DND-41 (cell line): Measurements from ENCODE around the gene SERINC4.

Source experiments
- ATAC-seq: fragments of 200-7000 bp; cut with Tn5 transposase; 3 replicates; pipeline ENCODE4 v1.9.1; 2021; ENCODE audit warnings: low read depth; ENCODE audit not compliant: insufficient read depth
- DNase-seq: peaks from one replicate; pipeline ENCODE4 v3.0.0-alpha.2; 2020
- H2AFZ ChIP-seq: 2 replicates; pipeline ENCODE4 v1.6.0; 2012; ENCODE audit warnings: low read depth, low read length
- H3K27ac ChIP-seq: 2 replicates; pipeline ENCODE4 v1.5.1; 2012; ENCODE audit warnings: low read length, inconsistent platforms
- H3K27me3 ChIP-seq: fragments of 200-600 bp; sonication (generic); 2 replicates; pipeline ENCODE4 v1.6.0; 2012; ENCODE audit warnings: low read length, mild to moderate bottlenecking, inconsistent platforms; ENCODE audit not compliant: insufficient read depth, poor library complexity
- H3K36me3 ChIP-seq: 2 replicates; pipeline ENCODE4 v1.5.1; 2012; ENCODE audit warnings: low read length, inconsistent platforms; ENCODE audit not compliant: insufficient read depth
- H3K4me1 ChIP-seq: 2 replicates; pipeline ENCODE4 v1.5.1; 2012; ENCODE audit warnings: mild to moderate bottlenecking, low read length; ENCODE audit not compliant: insufficient read depth
- H3K4me2 ChIP-seq: 2 replicates; pipeline ENCODE4 v1.6.0; 2012; ENCODE audit warnings: mild to moderate bottlenecking, moderate library complexity, low read length, inconsistent platforms; ENCODE audit not compliant: insufficient read depth
- H3K4me3 ChIP-seq, 2 experiments: fragments of 200-600 bp in 1 of 2; shearing (Covaris generic) in 1 of 2; 2 replicates each; pipeline ENCODE4 v1.5.1; 2012 to 2016; ENCODE audit warnings: inconsistent platforms in 2 of 2, low read length in 2 of 2, mild to moderate bottlenecking in 2 of 2, low read depth in 1 of 2, moderate library complexity in 1 of 2
- H3K79me2 ChIP-seq: 2 replicates; pipeline ENCODE4 v1.6.0; 2012; ENCODE audit warnings: low read length, inconsistent platforms; ENCODE audit not compliant: insufficient read depth
- H3K9ac ChIP-seq: 2 replicates; pipeline ENCODE4 v1.6.0; 2012; ENCODE audit warnings: low read depth, mild to moderate bottlenecking, inconsistent platforms, low read length, moderate library complexity
- H3K9me3 ChIP-seq: 2 replicates; pipeline ENCODE4 v1.5.1; 2012; ENCODE audit warnings: low read length, moderate library complexity, mild to moderate bottlenecking, inconsistent platforms; ENCODE audit not compliant: insufficient read depth, severe bottlenecking
- H4K20me1 ChIP-seq: 2 replicates; pipeline ENCODE4 v1.6.0; 2012; ENCODE audit warnings: low read length; ENCODE audit not compliant: insufficient read depth
- EZH2 ChIP-seq: IDR thresholded peaks from 3 replicates; pipeline ENCODE4 v1.6.1; 2012; ENCODE audit warnings: borderline replicate concordance, low read depth, mild to moderate bottlenecking, moderate library complexity, low read length, inconsistent platforms; ENCODE audit not compliant: severe bottlenecking
- TF ChIP-seq, protein P1 (sequence below): IDR thresholded peaks from 2 replicates; pipeline ENCODE4 v1.5.1; 2012; ENCODE audit warnings: borderline replicate concordance, low read length, moderate library complexity, mild to moderate bottlenecking; ENCODE audit not compliant: poor library complexity, severe bottlenecking; ENCODE audit errors: extremely low read depth

Gene SERINC4

DNA sequence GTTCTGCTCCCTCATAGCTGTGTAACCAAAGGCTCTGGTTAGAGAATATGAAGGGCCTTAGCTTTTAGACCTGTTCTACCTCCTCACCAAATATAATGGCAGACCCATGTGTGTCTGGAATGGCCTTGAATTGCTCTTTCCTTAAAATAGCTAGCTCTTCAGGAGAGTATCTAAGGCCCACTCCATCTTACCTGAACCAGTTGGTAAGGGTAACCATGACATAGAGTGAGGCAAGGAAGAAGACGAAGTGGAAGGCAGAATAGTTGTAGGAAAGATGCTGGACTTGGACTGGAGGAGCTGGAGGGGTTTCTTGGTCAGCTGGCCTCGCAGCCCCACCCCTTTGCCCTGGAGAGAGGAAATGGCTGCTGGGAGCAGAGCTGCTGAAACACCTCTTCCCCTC is 4.8 kb downstream of the SERINC4 start:
- peaks cover 37% of the 10 kb centered on the region for H4K20me1 ChIP-seq
- DNase-seq (no peak), ATAC-seq (no peak)
- no peaks in the 10 kb centered on the region for H3K9me3 ChIP-seq
- no peak for TF ChIP-seq EZH2
- no peak overlapping the region for H2AFZ ChIP-seq
- H3K79me2 ChIP-seq, result peaks cover 36% of the 10 kb centered on the region
- peaks cover 69% of the 10 kb centered on the region for H3K36me3 ChIP-seq
- H3K4me2 ChIP-seq, result no peak overlapping the region
- no peak overlapping the region for H3K9ac ChIP-seq
- no peak overlapping the region for H3K4me3 ChIP-seq
- peaks cover 41% of the 10 kb centered on the region for H3K4me1 ChIP-seq
- H3K27ac ChIP-seq, result no peak overlapping the region
- no peaks in the 10 kb centered on the region for H3K27me3 ChIP-seq

DNA sequence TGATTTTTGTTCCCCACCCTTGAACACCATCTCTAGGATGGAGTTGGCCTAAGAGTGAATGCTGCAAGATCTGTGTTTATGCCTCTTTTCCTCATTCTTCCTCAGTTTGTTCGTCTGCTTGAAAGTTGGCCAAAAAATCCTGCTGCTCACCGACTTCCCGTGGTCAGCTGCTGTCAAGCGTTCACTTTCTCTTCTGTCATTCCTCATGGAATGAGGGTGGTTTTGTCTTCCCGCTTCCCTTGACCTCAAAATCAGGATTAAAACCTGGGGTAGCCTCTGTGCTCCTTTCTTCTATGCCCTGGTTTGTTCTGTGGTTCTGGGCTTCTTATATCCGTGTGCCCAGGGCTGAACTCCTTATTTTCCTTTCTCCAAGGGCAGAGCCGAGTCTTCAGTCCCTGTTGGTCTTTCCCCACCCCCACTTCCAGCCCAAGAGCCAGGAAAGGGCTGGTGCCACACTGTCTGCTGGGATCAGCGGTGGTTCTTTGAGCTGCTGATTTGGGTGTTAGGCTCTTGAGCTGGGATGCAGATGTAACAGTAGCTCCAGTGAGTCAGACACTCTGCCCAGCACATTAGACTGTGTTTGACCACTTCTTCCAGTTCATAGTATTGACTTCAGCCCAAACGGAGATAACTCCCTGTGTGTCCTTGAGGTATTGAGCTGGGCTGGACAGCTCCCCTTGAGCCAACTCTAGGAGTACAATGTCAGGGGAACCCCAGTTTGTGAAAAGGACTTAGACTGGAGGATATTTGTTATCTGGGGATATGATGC is 5.6 kb downstream of the SERINC4 start:
- peaks cover 36% of the 10 kb centered on the region for H3K79me2 ChIP-seq
- no peaks in the 10 kb centered on the region for H3K27me3 ChIP-seq
- DNase-seq (no peak), ATAC-seq (no peak)
- H3K9ac ChIP-seq, result no peak overlapping the region
- H3K4me3 ChIP-seq, result no peak overlapping the region
- H4K20me1 ChIP-seq, result peaks cover 37% of the 10 kb centered on the region
- H3K4me1 ChIP-seq, result peaks cover 34% of the 10 kb centered on the region
- no peak overlapping the region for H3K27ac ChIP-seq
- no peak overlapping the region for H2AFZ ChIP-seq
- H3K4me2 ChIP-seq, result peak overlapping the region; percentile 71; the same call in 1 of the 2 replicates
- no peaks in the 10 kb centered on the region for H3K9me3 ChIP-seq
- no peak for TF ChIP-seq EZH2
- TF ChIP-seq, protein P1, sequence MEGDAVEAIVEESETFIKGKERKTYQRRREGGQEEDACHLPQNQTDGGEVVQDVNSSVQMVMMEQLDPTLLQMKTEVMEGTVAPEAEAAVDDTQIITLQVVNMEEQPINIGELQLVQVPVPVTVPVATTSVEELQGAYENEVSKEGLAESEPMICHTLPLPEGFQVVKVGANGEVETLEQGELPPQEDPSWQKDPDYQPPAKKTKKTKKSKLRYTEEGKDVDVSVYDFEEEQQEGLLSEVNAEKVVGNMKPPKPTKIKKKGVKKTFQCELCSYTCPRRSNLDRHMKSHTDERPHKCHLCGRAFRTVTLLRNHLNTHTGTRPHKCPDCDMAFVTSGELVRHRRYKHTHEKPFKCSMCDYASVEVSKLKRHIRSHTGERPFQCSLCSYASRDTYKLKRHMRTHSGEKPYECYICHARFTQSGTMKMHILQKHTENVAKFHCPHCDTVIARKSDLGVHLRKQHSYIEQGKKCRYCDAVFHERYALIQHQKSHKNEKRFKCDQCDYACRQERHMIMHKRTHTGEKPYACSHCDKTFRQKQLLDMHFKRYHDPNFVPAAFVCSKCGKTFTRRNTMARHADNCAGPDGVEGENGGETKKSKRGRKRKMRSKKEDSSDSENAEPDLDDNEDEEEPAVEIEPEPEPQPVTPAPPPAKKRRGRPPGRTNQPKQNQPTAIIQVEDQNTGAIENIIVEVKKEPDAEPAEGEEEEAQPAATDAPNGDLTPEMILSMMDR, result no peak
- H3K36me3 ChIP-seq, result peaks cover 62% of the 10 kb centered on the region

DNA sequence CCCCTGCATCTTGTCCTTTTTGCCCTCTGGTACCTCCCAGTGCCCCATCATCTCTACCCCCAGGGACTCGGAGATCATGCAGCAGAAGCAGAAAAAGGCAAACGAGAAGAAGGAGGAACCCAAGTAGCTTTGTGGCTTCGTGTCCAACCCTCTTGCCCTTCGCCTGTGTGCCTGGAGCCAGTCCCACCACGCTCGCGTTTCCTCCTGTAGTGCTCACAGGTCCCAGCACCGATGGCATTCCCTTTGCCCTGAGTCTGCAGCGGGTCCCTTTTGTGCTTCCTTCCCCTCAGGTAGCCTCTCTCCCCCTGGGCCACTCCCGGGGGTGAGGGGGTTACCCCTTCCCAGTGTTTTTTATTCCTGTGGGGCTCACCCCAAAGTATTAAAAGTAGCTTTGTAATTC is 6.4 kb downstream of the SERINC4 start:
- H3K4me3 ChIP-seq, result peak overlapping the region in 1 of 2 experiments; percentile 99; a peak in 2 of 4 replicates
- H2AFZ ChIP-seq, result no peak overlapping the region
- H3K9me3 ChIP-seq, result no peaks in the 10 kb centered on the region
- H3K9ac ChIP-seq, result peak overlapping the region; percentile 100
- TF ChIP-seq EZH2, result no peak
- TF ChIP-seq, protein P1, result no peak
- peaks cover 54% of the 10 kb centered on the region for H3K36me3 ChIP-seq
- H3K27me3 ChIP-seq, result no peaks in the 10 kb centered on the region
- H4K20me1 ChIP-seq, result peaks cover 37% of the 10 kb centered on the region
- H3K4me2 ChIP-seq, result peak overlapping the region; percentile 71
- peak overlapping the region; percentile 99; the same call in 1 of the 2 replicates for H3K27ac ChIP-seq
- ATAC-seq, result no peak
- peaks cover 36% of the 10 kb centered on the region for H3K79me2 ChIP-seq
- H3K4me1 ChIP-seq, result peaks cover 34% of the 10 kb centered on the region
- no peak for DNase-seq

DNA sequence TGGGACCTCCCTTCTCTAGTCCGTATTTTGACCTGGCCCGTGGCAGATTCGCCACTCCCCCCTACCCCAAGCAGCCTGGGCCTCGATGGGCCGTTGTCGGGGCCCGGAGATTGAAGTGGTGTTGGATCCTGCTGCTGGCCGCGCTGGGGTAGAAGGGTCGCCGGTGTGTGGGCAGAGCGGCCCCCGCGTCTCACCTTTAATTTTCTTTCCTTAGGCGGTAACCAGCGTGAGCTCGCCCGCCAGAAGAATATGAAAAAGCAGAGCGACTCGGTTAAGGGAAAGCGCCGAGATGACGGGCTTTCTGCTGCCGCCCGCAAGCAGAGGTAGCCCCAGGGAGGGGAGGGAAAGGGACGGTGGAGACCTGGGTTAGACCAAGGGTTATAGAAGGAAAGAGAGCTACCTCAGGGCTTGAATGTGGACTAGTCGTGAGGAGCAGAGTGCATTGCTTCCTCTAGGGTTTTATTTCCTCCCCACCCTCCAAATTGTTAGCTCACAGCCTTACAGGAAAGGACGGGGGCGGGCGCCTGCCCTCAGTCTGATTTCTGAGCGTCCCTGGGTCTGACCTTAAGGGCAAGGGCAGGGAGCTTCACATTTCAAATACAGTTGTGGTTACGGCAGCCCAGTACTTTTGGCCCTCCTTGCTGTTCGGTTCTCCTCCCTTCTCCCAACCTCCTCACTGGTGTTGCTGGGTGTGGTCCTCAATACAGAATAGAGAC is 7.1 kb downstream of the SERINC4 start:
- Histone ChIP-seq H3K9me3 (no peaks in the 10 kb centered on the region), H4K20me1 (peaks cover 37% of the 10 kb centered on the region)

More for the DNA sequence above, 7.1 kb downstream of the SERINC4 start:
- peaks cover 34% of the 10 kb centered on the region for H3K4me1 ChIP-seq
- peak overlapping the region; percentile 98 to 99 for H3K4me3 ChIP-seq
- H3K27me3 ChIP-seq, result no peaks in the 10 kb centered on the region
- ATAC-seq, result no peak
- peak overlapping the region; percentile 99 for H3K27ac ChIP-seq
- no peak for TF ChIP-seq EZH2
- TF ChIP-seq, protein P1, result no peak
- peak overlapping the region; percentile 71 for H3K4me2 ChIP-seq
- peak overlapping the region; percentile 100 for H3K9ac ChIP-seq
- H3K36me3 ChIP-seq, result peaks cover 51% of the 10 kb centered on the region
- H2AFZ ChIP-seq, result peak overlapping the region; percentile 94
- DNase-seq, result no peak
- peaks cover 36% of the 10 kb centered on the region for H3K79me2 ChIP-seq
